OCI-LY7 (cell line): ENCODE data around the gene IFIT1.

Experiments
- EZH2phosphoT487 ChIP-seq: fragments of 200-600 bp; sonication (generic); IDR thresholded peaks from 2 replicates; pipeline ENCODE4 v1.6.1; 2018; ENCODE audit warnings: low read depth, borderline replicate concordance, mild to moderate bottlenecking, mixed run types, antibody characterized with exemption, low read length, moderate library complexity, mixed read lengths
- TF ChIP-seq, protein P1 (sequence below): fragments of 200-600 bp; sonication (generic); conservative IDR thresholded peaks from 2 replicates; pipeline ENCODE4 v1.5.1; 2014; ENCODE audit warnings: mild to moderate bottlenecking, antibody characterized with exemption, low read length, moderate library complexity, mixed read lengths

DNA sequence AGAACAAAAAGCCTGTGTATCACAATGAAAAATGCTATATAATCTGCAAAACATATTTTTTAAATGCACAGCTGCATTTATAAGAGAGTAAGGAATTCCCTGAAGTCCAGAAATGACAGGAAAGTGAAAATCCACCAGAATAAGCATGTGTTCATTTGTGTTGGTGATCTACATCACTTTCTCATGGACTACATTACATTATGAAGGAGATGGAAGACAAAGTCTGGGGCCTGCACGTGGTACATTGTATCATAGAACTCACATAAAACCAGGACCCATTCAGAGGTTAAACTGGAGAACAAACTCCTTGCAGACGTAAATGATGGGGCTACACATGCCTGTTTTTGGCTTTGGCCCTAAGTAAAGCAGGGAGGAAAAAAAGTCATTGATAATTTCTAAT is 48.3 kb upstream of the IFIT1 start:
- TF ChIP-seq, protein P1, sequence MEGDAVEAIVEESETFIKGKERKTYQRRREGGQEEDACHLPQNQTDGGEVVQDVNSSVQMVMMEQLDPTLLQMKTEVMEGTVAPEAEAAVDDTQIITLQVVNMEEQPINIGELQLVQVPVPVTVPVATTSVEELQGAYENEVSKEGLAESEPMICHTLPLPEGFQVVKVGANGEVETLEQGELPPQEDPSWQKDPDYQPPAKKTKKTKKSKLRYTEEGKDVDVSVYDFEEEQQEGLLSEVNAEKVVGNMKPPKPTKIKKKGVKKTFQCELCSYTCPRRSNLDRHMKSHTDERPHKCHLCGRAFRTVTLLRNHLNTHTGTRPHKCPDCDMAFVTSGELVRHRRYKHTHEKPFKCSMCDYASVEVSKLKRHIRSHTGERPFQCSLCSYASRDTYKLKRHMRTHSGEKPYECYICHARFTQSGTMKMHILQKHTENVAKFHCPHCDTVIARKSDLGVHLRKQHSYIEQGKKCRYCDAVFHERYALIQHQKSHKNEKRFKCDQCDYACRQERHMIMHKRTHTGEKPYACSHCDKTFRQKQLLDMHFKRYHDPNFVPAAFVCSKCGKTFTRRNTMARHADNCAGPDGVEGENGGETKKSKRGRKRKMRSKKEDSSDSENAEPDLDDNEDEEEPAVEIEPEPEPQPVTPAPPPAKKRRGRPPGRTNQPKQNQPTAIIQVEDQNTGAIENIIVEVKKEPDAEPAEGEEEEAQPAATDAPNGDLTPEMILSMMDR = no peak
- TF ChIP-seq EZH2phosphoT487 = no peak
